ENCODE data around the gene GTF3C5. TPM values are rescaled to one million over a fixed set of nuclear protein-coding genes. Genes with fewer than 3 reads are reported as not detected.
A peak's percentile ranks its signal among the peaks of the same experiment; 100 is the strongest.

Gene GTF3C5
- total RNA-seq, 1 donor from 2014 or later: 77.9 TPM

DNA sequence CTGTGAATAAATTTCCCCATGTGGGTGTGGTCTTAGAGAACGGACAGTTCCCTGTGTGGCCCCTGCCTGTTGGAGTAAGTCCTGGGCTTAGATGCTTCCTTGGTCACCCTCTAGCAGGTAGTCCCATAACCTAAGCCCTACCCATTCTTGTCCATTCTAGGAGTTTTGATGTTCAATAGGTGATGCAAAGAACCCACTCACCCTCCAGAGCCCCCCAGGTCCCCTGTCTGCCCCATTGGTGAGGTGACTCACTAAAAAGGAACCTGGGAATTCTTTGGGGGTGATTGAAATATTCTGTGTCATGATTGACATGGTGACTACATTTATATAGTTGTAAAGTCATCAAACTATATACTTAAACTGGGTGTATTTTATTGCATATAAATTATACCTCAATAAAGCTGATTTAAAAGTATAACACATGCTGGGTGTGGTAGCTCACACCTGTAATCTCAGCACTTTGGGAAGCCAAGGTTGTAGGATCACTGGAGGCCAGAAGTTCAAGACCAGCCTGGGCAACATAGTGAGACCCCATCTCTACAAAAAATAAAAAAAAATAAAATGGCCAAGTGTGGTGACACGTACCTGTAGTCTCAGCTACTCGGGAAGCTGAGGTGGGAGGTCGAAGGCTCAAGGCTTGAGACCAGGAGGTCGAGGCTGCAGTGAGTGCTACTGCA, 20.8 kb upstream of the GTF3C5 start:
- H3K4me2 ChIP-seq: no peak overlapping the region
- Mint-ChIP-seq H3K27ac (no peak overlapping the region), H3K4me3 (no peak overlapping the region), H3K9me3 (peaks cover 3% of the 10 kb centered on the region), H3K27me3 (ENCODE audit: insufficient read depth, low read depth) (peaks cover 11% of the 10 kb centered on the region), H3K36me3 (no peaks in the 10 kb centered on the region), H3K4me1 (peaks cover 4% of the 10 kb centered on the region)
- peaks cover 77% of the 10 kb centered on the region for H3K27me3 ChIP-seq
- H3K79me2 ChIP-seq (ENCODE audit: low read depth): no peaks in the 10 kb centered on the region
- H3K9me3 ChIP-seq (ENCODE audit: low read depth): no peaks in the 10 kb centered on the region
- H3K36me3 ChIP-seq: no peaks in the 10 kb centered on the region
- no peak overlapping the region for H3K27ac ChIP-seq
- DNase-seq (ENCODE audit: low spot score): no peak
- H3K4me1 ChIP-seq: peaks cover under 1% of the 10 kb centered on the region
- no peaks in the 10 kb centered on the region for H3F3A ChIP-seq (ENCODE audit: low read depth)
- H4K20me1 ChIP-seq (ENCODE audit: low read depth): no peaks in the 10 kb centered on the region
- H3K9ac ChIP-seq: no peak overlapping the region
- H3K4me3 ChIP-seq: no peak overlapping the region
- no peak overlapping the region for H2AFZ ChIP-seq (replicated peaks)
- TF ChIP-seq EZH2 (IDR thresholded peaks at IDR 0.05): no peak
- TF ChIP-seq, protein P1, sequence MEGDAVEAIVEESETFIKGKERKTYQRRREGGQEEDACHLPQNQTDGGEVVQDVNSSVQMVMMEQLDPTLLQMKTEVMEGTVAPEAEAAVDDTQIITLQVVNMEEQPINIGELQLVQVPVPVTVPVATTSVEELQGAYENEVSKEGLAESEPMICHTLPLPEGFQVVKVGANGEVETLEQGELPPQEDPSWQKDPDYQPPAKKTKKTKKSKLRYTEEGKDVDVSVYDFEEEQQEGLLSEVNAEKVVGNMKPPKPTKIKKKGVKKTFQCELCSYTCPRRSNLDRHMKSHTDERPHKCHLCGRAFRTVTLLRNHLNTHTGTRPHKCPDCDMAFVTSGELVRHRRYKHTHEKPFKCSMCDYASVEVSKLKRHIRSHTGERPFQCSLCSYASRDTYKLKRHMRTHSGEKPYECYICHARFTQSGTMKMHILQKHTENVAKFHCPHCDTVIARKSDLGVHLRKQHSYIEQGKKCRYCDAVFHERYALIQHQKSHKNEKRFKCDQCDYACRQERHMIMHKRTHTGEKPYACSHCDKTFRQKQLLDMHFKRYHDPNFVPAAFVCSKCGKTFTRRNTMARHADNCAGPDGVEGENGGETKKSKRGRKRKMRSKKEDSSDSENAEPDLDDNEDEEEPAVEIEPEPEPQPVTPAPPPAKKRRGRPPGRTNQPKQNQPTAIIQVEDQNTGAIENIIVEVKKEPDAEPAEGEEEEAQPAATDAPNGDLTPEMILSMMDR (IDR thresholded peaks at IDR 0.05): no peak
- TF ChIP-seq EZH2phosphoT487 (IDR thresholded peaks at IDR 0.05): no peak

DNA sequence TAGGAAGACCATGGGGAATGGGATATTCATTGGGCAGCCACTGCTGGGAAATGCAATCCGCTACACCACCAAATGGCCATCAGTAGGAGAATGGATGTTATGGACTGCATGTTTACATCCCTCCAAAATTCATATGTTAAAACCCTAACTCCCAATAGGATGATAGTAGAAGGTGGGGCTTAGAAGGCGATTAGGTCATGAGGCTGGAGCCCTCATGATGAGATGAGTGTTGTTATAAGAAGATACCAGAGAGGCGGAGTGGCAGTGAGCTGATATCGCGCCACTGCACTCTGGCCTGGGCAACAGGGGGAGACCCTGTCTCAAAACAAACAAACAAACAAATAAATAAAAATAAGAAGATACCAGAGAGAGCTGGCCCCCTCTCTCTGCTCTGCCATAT, 16.1 kb upstream of the GTF3C5 start:
- H3K4me1 Mint-ChIP-seq: no peaks in the 10 kb centered on the region
- H3K27ac Mint-ChIP-seq: no peak overlapping the region
- Histone ChIP-seq H3K4me1 (no peaks in the 10 kb centered on the region), H3K27me3 (peaks cover 71% of the 10 kb centered on the region), H3K27ac (no peak overlapping the region), H3K79me2 (ENCODE audit: low read depth) (no peaks in the 10 kb centered on the region), H4K20me1 (ENCODE audit: low read depth) (no peaks in the 10 kb centered on the region), H3K4me2 (no peak overlapping the region), H3K36me3 (no peaks in the 10 kb centered on the region), H3K4me3 (no peak overlapping the region), H2AFZ (replicated peaks) (no peak overlapping the region), H3F3A (ENCODE audit: low read depth) (no peaks in the 10 kb centered on the region), H3K9me3 (ENCODE audit: low read depth) (no peaks in the 10 kb centered on the region), H3K9ac (no peak overlapping the region)
- H3K27me3 Mint-ChIP-seq (ENCODE audit: insufficient read depth, low read depth): peaks cover 10% of the 10 kb centered on the region
- no peak overlapping the region for H3K4me3 Mint-ChIP-seq
- H3K9me3 Mint-ChIP-seq: peaks cover 2% of the 10 kb centered on the region
- no peak for DNase-seq (ENCODE audit: low spot score)
- H3K36me3 Mint-ChIP-seq: no peaks in the 10 kb centered on the region
- TF ChIP-seq EZH2 (IDR thresholded peaks at IDR 0.05) (no peak), EZH2phosphoT487 (IDR thresholded peaks at IDR 0.05) (no peak)
- TF ChIP-seq, protein P1 (IDR thresholded peaks at IDR 0.05): no peak

DNA sequence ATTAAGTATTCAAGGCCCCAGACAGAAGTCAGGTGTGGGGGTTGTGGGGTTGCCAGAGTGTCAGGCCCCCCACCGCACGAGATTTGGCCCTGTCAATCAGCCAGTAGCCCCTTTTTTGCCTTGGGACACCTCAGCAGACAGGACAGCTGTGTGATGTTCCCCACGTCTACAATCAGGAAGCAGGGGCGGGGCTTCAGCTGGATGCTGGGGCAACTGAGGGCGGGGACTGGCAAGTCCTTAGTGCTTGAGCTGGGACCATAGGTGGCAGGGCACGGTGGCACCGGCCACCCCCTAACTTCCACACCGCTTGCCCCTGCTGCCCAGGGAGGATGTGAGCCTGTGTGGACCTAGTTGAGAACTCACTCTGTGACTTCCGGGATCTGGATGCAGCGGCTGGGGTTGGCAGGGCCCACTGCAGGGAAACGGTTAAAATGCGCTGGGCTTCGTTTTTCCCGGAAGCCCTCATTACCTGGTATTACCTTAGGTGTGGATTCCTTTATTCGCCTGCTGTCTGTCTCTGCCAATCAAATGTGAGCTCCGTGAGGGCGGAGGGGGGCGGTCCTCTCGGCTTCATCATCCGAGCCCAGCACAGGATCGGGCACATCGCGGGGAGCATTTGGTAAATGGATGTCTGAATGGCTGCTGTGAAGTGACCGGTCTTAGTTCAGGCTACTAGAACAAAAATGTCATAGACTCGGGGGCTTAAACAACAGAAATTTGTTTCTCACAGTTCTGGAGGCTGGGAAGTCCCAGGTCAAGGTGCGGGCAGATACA, 7.5 kb upstream of the GTF3C5 start:
- Histone ChIP-seq H3F3A (ENCODE audit: low read depth) (no peaks in the 10 kb centered on the region), H3K79me2 (ENCODE audit: low read depth) (no peaks in the 10 kb centered on the region), H3K27me3 (peaks cover 11% of the 10 kb centered on the region), H3K4me2 (no peak overlapping the region), H3K36me3 (no peaks in the 10 kb centered on the region), H3K27ac (no peak overlapping the region), H3K9me3 (ENCODE audit: low read depth) (no peaks in the 10 kb centered on the region), H2AFZ (replicated peaks) (no peak overlapping the region), H3K9ac (no peak overlapping the region), H3K4me3 (no peak overlapping the region), H4K20me1 (ENCODE audit: low read depth) (no peaks in the 10 kb centered on the region), H3K4me1 (no peaks in the 10 kb centered on the region)
- peak overlapping the region; percentile 13 for H3K4me3 Mint-ChIP-seq
- peaks cover 7% of the 10 kb centered on the region for H3K27me3 Mint-ChIP-seq (ENCODE audit: insufficient read depth, low read depth)
- TF ChIP-seq, protein P1 (IDR thresholded peaks at IDR 0.05): no peak
- TF ChIP-seq EZH2phosphoT487 (IDR thresholded peaks at IDR 0.05) (no peak), EZH2 (IDR thresholded peaks at IDR 0.05) (no peak)
- H3K4me1 Mint-ChIP-seq: peaks cover 5% of the 10 kb centered on the region
- no peak for DNase-seq (ENCODE audit: low spot score)
- no peaks in the 10 kb centered on the region for H3K9me3 Mint-ChIP-seq
- H3K27ac Mint-ChIP-seq: no peak overlapping the region
- H3K36me3 Mint-ChIP-seq: no peaks in the 10 kb centered on the region
